H1 (cell line): ENCODE data around the gene SH3RF3. TPM values are rescaled to one million over a fixed set of nuclear protein-coding genes. Genes with fewer than 3 reads are reported as not detected.

ENCODE experiments used
- CTCF ChIA-PET: fragments of 300-600 bp; sonication (Branson Sonifier 250); formaldehyde crosslinking; loops from one replicate; lab custom pipeline; 2021; ENCODE audit not compliant: partially characterized antibody; lab: Charles Lee
- POLR2A ChIA-PET: fragments of 300-600 bp; sonication (Branson Sonifier 250); formaldehyde crosslinking; loops from one replicate; lab custom pipeline; 2021; ENCODE audit warnings: inconsistent platforms; ENCODE audit not compliant: partially characterized antibody; lab: Charles Lee
- DNase-seq, 2 experiments: peaks; one replicate each; pipeline versions ENCODE4 v3.0.0 to v3.0.0-alpha.2; 2010 to 2022; ENCODE audit warnings: low spot score in 2 of 2, low read depth in 1 of 2, mixed read lengths in 1 of 2
- FAIRE-seq: peaks from 2 replicates; lab custom pipeline; 2011; peaks lifted over from hg19 to GRCh38; lab: Jason Lieb, UNC
- H2AFZ ChIP-seq: 2 replicates; pipeline ENCODE4 v1.8.1; 2012; ENCODE audit warnings: low read length, inconsistent platforms
- H2AK5ac ChIP-seq: 2 replicates; pipeline ENCODE4 v1.6.1; 2013; ENCODE audit warnings: low read depth, low read length
- H2BK120ac ChIP-seq: replicated peaks from 2 replicates; pipeline ENCODE3; 2013; ENCODE audit warnings: low read depth, low read length, inconsistent platforms
- H2BK12ac ChIP-seq: 2 replicates; pipeline ENCODE4 v1.6.1; 2013; ENCODE audit warnings: low read depth, low read length
- H2BK15ac ChIP-seq: 2 replicates; pipeline ENCODE4 v1.6.1; 2013; ENCODE audit warnings: low read length
- H2BK20ac ChIP-seq: 2 replicates; pipeline ENCODE4 v1.6.1; 2013; ENCODE audit warnings: low read length
- H2BK5ac ChIP-seq: 2 replicates; pipeline ENCODE4 v1.6.1; 2013; ENCODE audit warnings: low read depth, low read length
- H3K14ac ChIP-seq: 2 replicates; pipeline ENCODE4 v1.6.1; 2013; ENCODE audit warnings: inconsistent platforms; ENCODE audit not compliant: insufficient read length
- H3K18ac ChIP-seq: 2 replicates; pipeline ENCODE4 v1.6.1; 2013; ENCODE audit warnings: low read length; ENCODE audit errors: extremely low read depth
- H3K23ac ChIP-seq: 2 replicates; pipeline ENCODE4 v1.6.1; 2013; ENCODE audit warnings: inconsistent platforms; ENCODE audit not compliant: insufficient read length
- H3K23me2 ChIP-seq: 2 replicates; pipeline ENCODE4 v1.6.1; 2013; ENCODE audit warnings: low read depth, low read length
- H3K27ac ChIP-seq: 2 replicates; pipeline ENCODE4 v1.6.1; 2011; ENCODE audit warnings: low read depth, low read length, inconsistent platforms
- H3K27me3 ChIP-seq, 4 experiments: replicated peaks in 1 of 4; 1 replicate in 1 of 4; 2 replicates in 3 of 4; pipeline versions ENCODE4 v1.6.1 to v1.8.1; 2011 to 2013; ENCODE audit warnings: low read length in 3 of 4, mild to moderate bottlenecking in 3 of 4, inconsistent platforms in 2 of 4, mixed read lengths in 2 of 4, moderate library complexity in 1 of 4; ENCODE audit not compliant: control insufficient read depth in 3 of 4, insufficient read depth in 3 of 4; ENCODE audit errors: extremely low read depth in 1 of 4
- H3K36me3 ChIP-seq, 4 experiments: 2 replicates each; pipeline versions ENCODE4 v1.6.1 to v1.8.1; 2011 to 2013; ENCODE audit warnings: mild to moderate bottlenecking in 4 of 4, low read length in 3 of 4, moderate library complexity in 2 of 4, control low read depth in 1 of 4, inconsistent platforms in 1 of 4; ENCODE audit not compliant: insufficient read depth in 4 of 4, control insufficient read depth in 2 of 4
- H3K4ac ChIP-seq: replicated peaks from 2 replicates; pipeline ENCODE3; 2013; ENCODE audit warnings: low read length, low read depth, mixed read lengths, inconsistent platforms; ENCODE audit not compliant: insufficient read length
- H3K4me1 ChIP-seq, 4 experiments: replicated peaks in 1 of 4; 1 replicate in 1 of 4; 2 replicates in 3 of 4; pipeline versions ENCODE4 v1.6.1 to v1.8.1; 2011 to 2013; ENCODE audit warnings: low read length in 3 of 4, inconsistent platforms in 2 of 4, mixed read lengths in 1 of 4; ENCODE audit not compliant: insufficient read depth in 4 of 4, control insufficient read depth in 3 of 4
- H3K4me2 ChIP-seq, 2 experiments: 2 replicates each; pipeline versions ENCODE4 v1.6.1 to v1.8.1; 2011 to 2013; ENCODE audit warnings: low read depth in 2 of 2, low read length in 2 of 2, control low read depth in 1 of 2, inconsistent platforms in 1 of 2, mild to moderate bottlenecking in 1 of 2; ENCODE audit not compliant: insufficient read depth in 1 of 2
- H3K4me3 ChIP-seq, 4 experiments: fragments of 200-600, 300-600 bp in 1 of 4; sonication (generic), shearing (Covaris generic), sonication (Bioruptor Twin) in 1 of 4; 2 replicates each; pipeline versions ENCODE4 v1.5.1 to v1.8.1; 2011 to 2016; ENCODE audit warnings: low read length in 4 of 4, low read depth in 3 of 4, control low read depth in 2 of 4, inconsistent platforms in 2 of 4, mild to moderate bottlenecking in 2 of 4, mixed read lengths in 1 of 4, moderate library complexity in 1 of 4; ENCODE audit not compliant: insufficient read depth in 2 of 4; ENCODE audit errors: extremely low read depth in 1 of 4
- H3K56ac ChIP-seq: replicated peaks from 2 replicates; pipeline ENCODE3; 2013; ENCODE audit warnings: low read depth, mild to moderate bottlenecking, mixed read lengths, low read length, inconsistent platforms; ENCODE audit not compliant: insufficient read length
- H3K79me1 ChIP-seq: 2 replicates; pipeline ENCODE4 v1.6.1; 2013; ENCODE audit warnings: low read depth, low read length, control low read depth
- H3K79me2 ChIP-seq, 2 experiments: 2 replicates each; pipeline versions ENCODE4 v1.6.1 to v1.8.1; 2012 to 2013; ENCODE audit warnings: low read length in 2 of 2, mild to moderate bottlenecking in 2 of 2, inconsistent platforms in 1 of 2; ENCODE audit not compliant: insufficient read depth in 2 of 2, control insufficient read depth in 1 of 2
- H3K9ac ChIP-seq, 4 experiments: replicated peaks in 1 of 4; 1 replicate in 1 of 4; 2 replicates in 3 of 4; pipeline versions ENCODE4 v1.6.1 to v1.8.1; 2011 to 2013; ENCODE audit warnings: low read depth in 3 of 4, low read length in 3 of 4, control low read depth in 2 of 4, mild to moderate bottlenecking in 2 of 4, moderate library complexity in 2 of 4, inconsistent platforms in 1 of 4; ENCODE audit errors: extremely low read depth in 1 of 4
- H3K9me3 ChIP-seq, 2 experiments: 2 replicates each; pipeline versions ENCODE4 v1.6.1 to v1.8.1; 2012 to 2013; ENCODE audit warnings: mild to moderate bottlenecking in 2 of 2, moderate library complexity in 2 of 2, control low read depth in 1 of 2, inconsistent platforms in 1 of 2, low read depth in 1 of 2, low read length in 1 of 2, mixed read lengths in 1 of 2; ENCODE audit not compliant: insufficient read depth in 2 of 2
- H4K20me1 ChIP-seq, 2 experiments: replicated peaks in 1 of 2; 2 replicates each; pipeline versions ENCODE3 to v1.8.1; 2011 to 2013; ENCODE audit warnings: inconsistent platforms in 2 of 2, low read length in 2 of 2, mild to moderate bottlenecking in 1 of 2; ENCODE audit not compliant: insufficient read depth in 2 of 2, control insufficient read depth in 1 of 2
- H4K5ac ChIP-seq: 2 replicates; pipeline ENCODE4 v1.6.1; 2013; ENCODE audit warnings: low read length, low read depth, mixed read lengths, inconsistent platforms; ENCODE audit not compliant: insufficient read length
- H4K8ac ChIP-seq: 2 replicates; pipeline ENCODE4 v1.8.0; 2013; ENCODE audit warnings: mild to moderate bottlenecking, moderate library complexity, low read length, inconsistent platforms; ENCODE audit not compliant: insufficient read depth; ENCODE audit errors: extremely low read depth
- H4K91ac ChIP-seq: replicated peaks from 2 replicates; pipeline ENCODE3; 2013; ENCODE audit warnings: low read length, mixed read lengths, inconsistent platforms; ENCODE audit not compliant: insufficient read length
- ASH2L ChIP-seq: fragments of 200-600, 300-600 bp; sonication (generic); IDR thresholded peaks from one replicate; pipeline ENCODE4 v1.7.1; 2017; ENCODE audit warnings: low read length
- CHD2 ChIP-seq: IDR thresholded peaks from 2 replicates; pipeline ENCODE4 v1.6.1; 2012; ENCODE audit warnings: low read length, improper control_type of control experiment
- EP300 ChIP-seq, 2 experiments: IDR thresholded peaks; 1 replicate in 1 of 2; 2 replicates in 1 of 2; pipeline ENCODE4 v1.6.1; 2011 to 2012; ENCODE audit warnings: low read depth in 2 of 2, low read length in 2 of 2, mild to moderate bottlenecking in 2 of 2, borderline replicate concordance in 1 of 2, inconsistent platforms in 1 of 2, moderate library complexity in 1 of 2
- SIRT6 ChIP-seq: IDR thresholded peaks from one replicate; pipeline ENCODE4 v1.7.1; 2012; ENCODE audit warnings: low read length, inconsistent platforms
- USF2 ChIP-seq: IDR thresholded peaks from 2 replicates; pipeline ENCODE4 v1.6.1; 2011; ENCODE audit warnings: low read length, improper control_type of control experiment
- WGBS, 2 experiments: shearing (Covaris generic) in 1 of 2; methylation state at CpG; one replicate each; pipeline versions ENCODE4 v1.1.6 to v1.1.7; 2013 to 2015; ENCODE audit warnings: low lambda C conversion rate in 2 of 2, mixed read lengths in 2 of 2, inconsistent platforms in 1 of 2, low coverage in 1 of 2, missing lambda C conversion rate in 1 of 2; ENCODE audit not compliant: insufficient replicate concordance in 2 of 2, insufficient coverage in 1 of 2, insufficient read length in 1 of 2; ENCODE audit errors: extremely low coverage in 1 of 2, missing lambda C conversion rate in 1 of 2; 5-methylcytosine and 5-hydroxymethylcytosine counted together
- polyA plus RNA-seq, 7 experiments: library from polyadenylated mRNA; depleted of rRNA in 3 of 7; stranded (reverse) in 5 of 7; unstranded in 2 of 7; fragments of >200 nt in 5 of 7; fragments of 200-250 nt in 2 of 7; gene quantifications; 1 replicate in 5 of 7; 2 replicates in 1 of 7; 4 replicates in 1 of 7; pipeline versions ENCODE4 v1.2.1 to v1.2.3, GENCODE V29; 2011 to 2013; ENCODE audit warnings: missing spikeins in 2 of 7, mixed read lengths in 2 of 7
- total RNA-seq: library from RNA; stranded (reverse); fragmentation: NEBNext Ultra II Directional; extraction: Animal tissue kit (Norgen Biotek cat#: 25700); gene quantifications from 2 replicates; pipeline ENCODE4 v1.2.1, GENCODE V29; 2021
- TF ChIP-seq, protein P1 (sequence below): IDR thresholded peaks from 2 replicates; pipeline ENCODE4 v1.6.1; 2011; ENCODE audit warnings: low read depth, mild to moderate bottlenecking, low read length; ENCODE audit not compliant: insufficient read depth

Gene SH3RF3
- total and polyA plus RNA-seq, 2 of the 8 experiments (the other 6 are each of a cell fraction or from before 2014, with no cell fraction given): 0.11 to 0.65 TPM

DNA sequence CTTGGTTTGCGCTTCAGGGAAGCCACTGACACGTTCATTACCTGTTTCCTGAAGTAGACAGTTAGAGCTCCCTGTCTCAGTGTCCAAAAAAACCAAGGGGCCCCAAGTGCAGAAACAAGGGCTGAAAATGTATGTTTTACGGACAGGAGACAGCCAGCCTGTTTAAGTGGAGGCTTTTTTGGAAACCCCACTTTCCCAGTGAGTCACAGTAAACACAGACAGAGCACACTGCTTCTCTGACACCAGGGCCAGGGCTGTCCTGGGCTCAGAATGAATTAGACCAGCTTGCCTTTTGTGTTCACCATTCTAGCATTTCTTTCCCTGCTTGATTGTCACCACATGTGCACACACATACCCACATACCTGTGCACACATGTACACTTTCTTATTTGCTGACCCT is 128.6 kb downstream of the SH3RF3 start:
- Histone ChIP-seq H2BK120ac (no peak overlapping the region), H2BK12ac (no peak overlapping the region), H3K18ac (no peak overlapping the region), H3K4me3 (no peak overlapping the region), H2AFZ (no peak overlapping the region), H2AK5ac (peak overlapping the region; percentile 60; the same call in 1 of the 2 replicates), H3K79me1 (no peaks in the 10 kb centered on the region), H3K9ac (no peak overlapping the region), H4K8ac (no peak overlapping the region), H4K91ac (no peak overlapping the region), H3K4me2 (no peak overlapping the region), H3K14ac (no peak overlapping the region), H2BK20ac (no peak overlapping the region), H3K79me2 (no peaks in the 10 kb centered on the region), H3K56ac (no peak overlapping the region), H3K4ac (no peak overlapping the region), H3K23me2 (no peaks in the 10 kb centered on the region), H2BK15ac (no peak overlapping the region), H4K5ac (no peak overlapping the region), H3K23ac (no peak overlapping the region), H3K27ac (no peak overlapping the region), H3K36me3 (no peaks in the 10 kb centered on the region), H3K4me1 (no peaks in the 10 kb centered on the region), H3K27me3 (no peaks in the 10 kb centered on the region), H4K20me1 (peaks cover 0 to 2% of the 10 kb centered on the region in 2 experiments), H2BK5ac (no peak overlapping the region), H3K9me3 (no peaks in the 10 kb centered on the region)
- POLR2A ChIA-PET: no interaction called here
- DNase-seq: no peak
- FAIRE-seq: no peak
- CTCF ChIA-PET: interaction anchor here (0.6 to 1.3 kb wide), 7 partner anchors 10 to 420 kb away, joined by 3 to 4 read pairs (median 3); no protein-coding TSS in a partner anchor
- WGBS, 2 experiments: 82% methylated on average over 3 of the region's 3 CpGs; no CpG with 5 or more reads in 1 of the 2 experiments
- TF ChIP-seq CHD2: no peak
- TF ChIP-seq ASH2L: no peak
- TF ChIP-seq EP300 (IDR thresholded peaks at IDR 0.05; ENCODE audit: borderline replicate concordance in 1 of 2, low read depth in 2 of 2, low read length in 2 of 2): no peak
- no peak for TF ChIP-seq SIRT6
- TF ChIP-seq, protein P1, sequence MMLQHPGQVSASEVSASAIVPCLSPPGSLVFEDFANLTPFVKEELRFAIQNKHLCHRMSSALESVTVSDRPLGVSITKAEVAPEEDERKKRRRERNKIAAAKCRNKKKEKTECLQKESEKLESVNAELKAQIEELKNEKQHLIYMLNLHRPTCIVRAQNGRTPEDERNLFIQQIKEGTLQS: no peak
- no peak for TF ChIP-seq USF2
